Activated naive CD4-positive, alpha-beta T cell treated with Interleukin-2 at 50 U/mL for 16 hours (primary cell): ENCODE data around the gene AANAT.

ENCODE experiments used
- DNase-seq: peaks from one replicate; pipeline ENCODE4 v3.0.0-alpha.2; 2020

The AANAT gene

GRCh38 chr17:76467366-76467765 lies at the start of gene AANAT:
AANAT (plus strand) TSS chr17:76467603; CDS start chr17:76468747, 1,144 bp downstream.
- DNase-seq = no peak

- no peak for DNase-seq
These were observed 47.7 kb upstream of the AANAT start for GRCh38 chr17:76419576-76420260.

DNA sequence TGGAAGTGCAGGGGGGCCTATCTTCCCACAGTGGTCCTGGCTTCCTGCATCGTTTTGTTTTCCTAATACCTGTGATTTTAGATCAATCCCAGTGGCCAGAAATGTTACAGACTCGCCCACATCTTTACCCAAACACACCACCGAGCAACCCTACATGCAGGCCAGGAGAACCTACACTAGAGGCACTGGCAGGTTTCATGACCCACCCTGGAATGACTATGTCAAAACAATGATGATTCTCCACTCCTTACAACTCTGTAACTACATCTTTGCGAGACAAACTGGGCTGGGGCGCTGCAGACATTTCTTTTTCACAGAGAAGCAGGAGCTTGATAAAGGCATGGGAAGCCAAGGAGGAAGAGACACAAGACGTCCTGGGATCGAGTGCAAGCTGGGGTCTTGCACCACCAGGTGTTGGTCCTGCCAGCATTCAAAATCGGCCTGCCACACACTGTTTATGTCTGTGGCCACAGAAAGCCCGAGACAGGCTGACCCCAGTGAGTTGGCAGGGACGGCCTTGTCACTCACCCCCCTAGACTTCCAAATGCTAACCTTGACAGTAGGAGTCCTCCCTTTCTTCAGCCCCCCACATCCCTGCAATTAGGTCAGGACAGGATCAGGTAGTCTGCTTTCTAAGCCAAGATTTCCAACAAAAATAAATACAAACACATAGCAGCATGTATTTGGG lies 46.9 kb upstream of the AANAT start:
- DNase-seq = no peak

- no peak for DNase-seq
These were observed 46.4 kb upstream of the AANAT start for GRCh38 chr17:76421044-76421407.

DNA sequence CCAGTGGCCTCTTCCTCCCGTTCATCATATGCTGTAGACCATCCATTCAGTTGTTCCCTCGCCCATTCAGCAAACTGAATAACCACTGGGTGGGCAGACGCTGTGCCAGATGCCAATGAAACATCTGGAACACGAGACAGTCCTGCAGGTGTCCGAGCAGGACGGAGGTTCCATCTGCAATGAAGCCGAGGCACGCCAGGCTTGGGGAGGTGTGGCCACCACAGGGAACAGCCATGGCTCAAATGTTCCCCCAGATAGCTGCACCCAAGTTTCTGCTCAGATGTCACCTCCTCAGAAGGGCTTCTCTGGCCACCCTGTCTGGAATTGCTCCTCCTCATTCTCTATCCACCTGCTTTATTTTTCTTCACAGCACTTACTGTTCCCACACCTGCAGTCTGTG lies 45.0 kb upstream of the AANAT start:
- DNase-seq = no peak

DNA sequence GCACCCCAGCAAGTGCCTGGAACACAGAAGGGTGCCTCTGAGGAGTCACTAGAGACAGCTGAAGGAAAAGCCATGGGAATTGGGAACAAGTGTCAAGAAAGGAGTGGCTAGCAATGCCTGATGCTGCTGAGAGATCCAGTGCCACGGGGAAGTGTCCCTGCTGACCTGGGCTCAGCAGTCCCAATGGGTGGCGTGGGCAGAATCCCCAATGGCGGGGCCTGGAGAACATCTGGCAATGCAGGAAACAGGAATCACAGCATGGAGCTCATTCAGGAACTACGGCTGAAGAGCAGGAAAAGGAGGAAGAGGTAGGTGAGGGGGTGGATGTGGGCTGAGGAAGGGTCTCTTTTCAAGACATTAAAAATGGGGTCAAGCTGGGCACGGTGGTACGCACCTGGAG lies 44.5 kb upstream of the AANAT start:
- no peak for DNase-seq

DNA sequence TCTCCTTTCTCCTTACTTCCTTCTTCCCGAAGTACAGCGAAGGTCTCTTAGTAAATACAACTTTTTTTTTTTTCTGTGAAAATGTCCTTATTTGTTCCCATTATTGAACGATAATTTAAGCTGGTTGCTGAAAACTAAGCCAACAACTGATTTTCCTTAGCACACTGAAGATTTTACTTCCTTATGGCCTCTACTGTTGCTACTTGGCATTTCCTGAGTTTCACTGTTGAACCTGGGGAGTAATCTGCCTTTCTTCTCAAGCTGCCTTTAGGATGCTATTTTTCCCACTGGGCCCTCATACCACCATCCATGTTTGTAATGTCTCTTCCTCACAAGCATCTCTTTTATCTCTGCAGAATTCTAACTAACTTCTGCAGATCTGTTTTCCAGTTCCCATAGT lies 40.5 kb upstream of the AANAT start:
- DNase-seq = no peak

DNA sequence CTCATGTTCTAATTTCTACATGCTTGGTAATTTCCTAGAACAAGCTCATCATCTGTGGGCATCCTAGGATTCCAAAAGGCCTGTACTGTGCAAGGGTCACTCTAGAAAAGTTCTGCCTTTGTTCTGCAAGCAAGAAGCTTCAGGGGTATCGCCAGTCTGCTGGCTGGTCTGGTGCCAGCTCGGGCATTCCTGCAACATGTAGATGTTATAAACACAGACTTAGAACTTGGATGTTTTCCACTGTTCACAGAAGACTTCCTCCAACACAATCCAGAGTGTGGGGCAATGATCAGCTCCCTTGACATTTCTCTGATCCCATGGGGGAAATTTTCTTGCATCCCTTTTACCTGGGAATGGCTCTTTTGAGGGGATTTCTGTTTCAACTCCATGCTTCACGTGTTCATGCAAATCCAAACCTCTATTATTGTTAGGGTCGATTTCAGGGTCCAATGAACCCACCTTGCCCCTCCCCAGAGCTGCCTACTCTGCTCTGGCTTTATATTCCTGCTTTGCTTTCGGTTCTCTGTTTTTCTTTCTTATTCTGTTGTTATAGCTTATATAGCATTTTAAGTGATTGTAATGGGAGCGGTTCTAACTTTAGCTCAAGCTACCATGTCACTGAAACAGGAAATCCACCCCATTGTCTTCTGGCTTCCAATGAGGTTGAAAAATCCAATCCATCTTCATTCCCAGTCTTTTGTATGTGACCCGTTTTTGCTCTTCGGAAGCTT lies 39.7 kb upstream of the AANAT start:
- DNase-seq = no peak

DNA sequence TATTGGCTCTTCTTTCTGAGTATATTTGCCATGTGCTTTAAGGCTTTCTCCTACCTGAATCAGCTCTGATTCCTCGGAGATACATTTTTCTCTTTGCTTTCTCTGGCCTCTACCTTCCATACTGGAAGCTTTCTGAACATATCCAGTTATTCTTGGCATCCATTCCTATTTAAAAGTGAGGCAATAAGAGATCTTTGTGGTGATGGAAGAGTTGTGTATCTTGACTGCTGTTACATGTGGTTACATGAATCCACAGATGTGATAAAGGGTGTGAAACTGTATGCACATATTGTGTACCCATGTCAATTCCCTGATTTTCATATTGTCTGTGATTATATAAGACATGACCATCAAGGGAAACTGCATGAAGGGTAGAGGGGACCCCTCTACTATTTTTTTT lies 38.9 kb upstream of the AANAT start:
- no peak for DNase-seq

GRCh38 chr17:76431509-76431908 lies 35.9 kb upstream of the AANAT start:
- no peak for DNase-seq

DNA sequence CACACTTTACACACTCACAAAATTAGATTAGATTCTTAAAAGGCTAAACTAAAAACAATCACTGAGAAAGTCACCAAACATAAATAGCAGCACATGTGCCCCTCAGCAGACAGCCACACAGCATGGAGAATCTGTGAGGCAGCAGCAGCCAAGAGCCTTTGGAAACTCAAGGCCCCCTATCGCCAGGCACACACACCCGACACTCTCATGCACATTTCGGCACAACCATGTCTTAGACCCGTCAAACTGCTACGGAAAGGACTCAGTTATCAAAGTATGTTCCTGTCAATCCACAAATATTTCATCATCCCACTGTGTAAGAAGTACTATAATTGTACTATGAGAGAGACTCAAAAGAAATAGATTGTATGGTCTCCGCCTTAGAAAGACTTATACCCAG lies 35.4 kb upstream of the AANAT start:
- DNase-seq = no peak

- no peak for DNase-seq
These were observed 34.6 kb upstream of the AANAT start for GRCh38 chr17:76432712-76433336.

- DNase-seq = no peak
These were observed 33.7 kb upstream of the AANAT start for GRCh38 chr17:76433693-76434092.

- no peak for DNase-seq
These were observed 32.5 kb upstream of the AANAT start for GRCh38 chr17:76434870-76435269.

DNA sequence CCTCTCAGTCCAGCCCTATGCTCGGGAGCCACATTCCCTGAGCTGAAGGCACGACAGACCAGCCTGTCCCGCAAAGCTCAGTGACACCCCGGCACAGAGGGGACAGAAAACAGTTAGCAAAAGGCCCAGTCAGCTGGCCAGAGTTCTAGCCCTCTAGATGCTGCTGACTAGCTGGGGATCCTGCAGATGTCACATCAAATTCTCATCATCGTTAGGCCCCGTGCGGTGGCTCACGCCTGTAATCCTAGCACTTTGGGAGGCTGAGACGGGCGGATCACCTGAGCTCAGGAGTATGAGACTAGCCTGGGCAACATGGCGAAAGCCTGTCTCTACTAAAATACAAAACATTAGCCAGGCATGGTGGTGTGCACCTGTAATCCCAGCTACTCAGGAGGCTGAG lies 31.7 kb upstream of the AANAT start:
- no peak for DNase-seq

DNA sequence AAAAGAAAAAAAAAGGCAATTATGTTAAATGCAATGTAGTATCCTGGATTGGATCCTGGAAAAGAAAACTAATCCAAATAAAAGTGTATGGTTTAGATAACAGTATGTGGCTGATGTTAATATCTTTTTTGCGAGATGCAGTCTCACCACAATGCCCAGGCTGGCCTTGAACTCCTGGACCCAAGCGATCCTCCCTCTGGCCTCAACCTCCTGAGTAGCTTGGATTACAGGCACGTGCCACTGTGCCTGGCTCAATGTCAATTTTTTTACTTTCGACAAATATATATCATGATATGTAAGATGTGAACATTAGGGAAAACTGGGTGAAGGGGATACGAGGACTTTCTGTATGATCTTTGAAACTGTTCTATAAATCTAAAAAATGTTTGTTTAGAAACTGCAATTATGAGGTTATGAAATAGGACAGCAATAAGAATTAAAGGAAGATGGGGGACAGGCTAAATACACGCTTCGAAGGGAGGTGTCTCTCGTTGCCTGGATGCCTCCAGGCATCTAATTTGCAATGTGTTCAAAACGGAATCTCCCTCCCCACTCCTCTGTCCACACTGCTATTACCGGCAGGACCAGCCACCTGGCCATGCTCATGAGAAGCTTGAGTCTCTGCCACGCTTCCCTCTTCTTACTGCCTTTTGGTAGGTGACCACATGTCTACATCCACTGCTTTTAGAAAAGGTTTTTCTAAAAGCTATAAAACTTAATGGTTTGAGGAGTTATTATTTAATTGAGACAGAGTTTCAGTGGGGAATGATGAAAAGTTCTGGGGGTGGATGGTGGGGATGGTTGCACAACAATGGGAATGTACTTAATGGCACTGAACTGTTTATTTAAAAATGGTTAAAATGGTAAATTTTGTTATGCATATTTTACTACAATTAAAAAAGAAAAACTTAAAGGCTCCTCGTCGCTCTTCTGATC lies 29.7 kb upstream of the AANAT start:
- DNase-seq = no peak

DNA sequence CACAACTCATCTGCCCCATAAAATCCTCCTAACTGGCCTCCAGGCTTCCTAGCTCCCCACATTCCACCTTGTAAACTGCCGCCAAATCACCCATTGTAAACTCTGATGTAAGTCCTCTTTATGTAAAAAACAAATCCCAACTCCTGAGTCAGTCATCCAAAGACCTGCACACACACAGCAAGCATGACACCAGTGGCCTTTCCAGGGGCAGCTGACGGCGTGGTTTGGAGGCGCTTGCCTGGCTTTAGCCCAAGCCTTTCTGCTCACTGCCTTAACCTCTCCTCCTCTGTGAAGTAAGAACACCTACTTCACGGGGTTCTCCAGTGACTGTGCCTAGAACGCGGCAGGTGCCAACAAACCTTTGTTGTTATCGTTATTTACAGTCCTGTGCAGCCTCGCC lies 28.5 kb upstream of the AANAT start:
- no peak for DNase-seq

DNA sequence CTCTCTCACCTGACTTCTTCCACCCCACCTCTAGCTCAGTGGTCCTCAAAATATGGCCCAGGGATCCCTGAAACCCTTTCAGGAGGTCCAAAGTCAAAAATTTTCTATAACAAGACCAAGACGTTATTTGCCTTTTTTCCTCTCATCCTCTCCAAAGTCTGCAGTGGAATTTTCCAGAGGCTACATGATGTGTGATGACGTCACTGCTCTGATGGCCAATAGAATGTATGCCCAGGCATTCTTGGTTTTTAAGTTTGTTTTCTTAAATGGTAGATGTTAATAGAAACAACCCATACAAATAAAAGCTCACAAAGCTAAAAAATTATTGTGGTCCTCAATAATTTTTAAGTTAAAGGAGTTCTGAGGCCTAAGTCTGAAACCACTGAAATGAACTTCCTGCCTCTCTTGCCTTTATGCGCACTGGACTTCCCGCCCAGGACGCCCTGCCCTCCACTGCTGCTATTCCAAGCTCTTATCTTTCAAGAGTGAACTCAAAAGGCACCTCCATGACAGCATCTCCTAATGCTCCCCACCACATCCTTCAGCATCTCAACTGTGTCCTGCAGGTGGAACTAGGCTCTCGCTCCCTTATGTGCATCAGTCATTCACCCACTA lies 28.0 kb upstream of the AANAT start:
- no peak for DNase-seq

- DNase-seq = no peak
These were observed 26.5 kb upstream of the AANAT start for GRCh38 chr17:76440751-76441362.

DNA sequence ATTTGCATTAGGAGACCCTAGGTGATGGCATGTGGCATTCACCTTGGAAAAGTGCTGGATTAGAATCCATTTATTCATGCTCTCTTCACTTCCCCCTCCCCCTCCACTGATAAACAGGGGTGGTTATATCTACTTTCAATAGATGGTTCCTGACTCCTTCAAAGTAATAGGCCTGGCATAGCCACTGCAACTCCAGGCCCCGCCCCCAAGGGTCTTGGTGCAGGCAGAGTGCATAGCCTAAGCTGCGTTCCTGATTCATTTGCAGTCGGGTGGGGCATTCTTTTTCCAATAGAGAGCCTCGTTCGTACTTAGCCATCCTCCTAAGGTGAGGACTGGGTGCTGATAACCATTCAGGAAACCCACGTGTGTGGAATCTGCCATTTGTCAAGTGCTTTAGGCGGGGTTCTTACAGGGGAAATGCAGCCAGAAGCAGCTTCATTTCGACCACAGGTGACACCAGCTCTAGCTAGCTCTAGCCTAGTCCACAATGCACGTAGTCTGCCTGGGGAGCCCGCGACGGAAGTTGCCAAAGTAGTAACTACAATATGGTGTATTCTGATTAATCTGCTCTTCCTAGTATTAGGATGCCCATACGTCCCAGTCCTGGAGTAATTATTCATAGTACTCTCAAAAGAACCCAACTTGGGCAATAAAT lies 25.6 kb upstream of the AANAT start:
- DNase-seq = no peak
